Gastroesophageal sphincter (tissue), 4 donors: ENCODE measurements around the gene PAK1. TPM values are rescaled to one million over a fixed set of nuclear protein-coding genes. Genes with fewer than 3 reads are reported as not detected.

Experiments used
- ATAC-seq: fragments of 150-250 bp; one replicate; pipeline ENCODE4 v1.9.1; 2016; ENCODE audit warnings: mild to moderate bottlenecking, moderate library complexity
- H3K27ac ChIP-seq, 4 donors: fragments of 200-600 bp; sonication (generic) in 3 of 4; 1 replicate in 3 of 4; 2 replicates in 1 of 4; pipeline ENCODE4 v1.5.1; 2016 to 2019
- H3K27me3 ChIP-seq: fragments of 200-600 bp; sonication (generic); one replicate; pipeline ENCODE4 v1.5.1; 2019
- H3K36me3 ChIP-seq, 2 donors: fragments of 200-600 bp; sonication (generic); one replicate each; pipeline ENCODE4 v1.5.1; 2019; ENCODE audit warnings: control low read depth in 1 of 2
- H3K4me1 ChIP-seq, 3 donors: fragments of 200-600 bp; sonication (generic); 1 replicate in 2 of 3; 2 replicates in 1 of 3; pipeline ENCODE4 v1.5.1; 2016 to 2019; ENCODE audit warnings: control low read depth in 2 of 3
- H3K4me3 ChIP-seq, 2 donors: fragments of 200-600 bp; sonication (generic); one replicate each; pipeline ENCODE4 v1.5.1; 2019; ENCODE audit warnings: mild to moderate bottlenecking in 1 of 2, moderate library complexity in 1 of 2
- H3K9me3 ChIP-seq, 3 donors: fragments of 200-600 bp; sonication (generic); one replicate each; pipeline ENCODE4 v1.5.1; 2017 to 2019; ENCODE audit warnings: control low read depth in 2 of 3
- EP300 ChIP-seq: sonication (generic); formaldehyde crosslinking; IDR thresholded peaks from one replicate; pipeline ENCODE4 v1.6.1; 2017; ENCODE audit warnings: antibody characterized with exemption, mild to moderate bottlenecking
- POLR2A ChIP-seq, 2 donors: fragments of 450-650 bp; IDR thresholded peaks; one replicate each; pipeline ENCODE4 v1.6.1; 2017; ENCODE audit warnings: antibody characterized with exemption in 2 of 2, mild to moderate bottlenecking in 2 of 2, moderate library complexity in 1 of 2
- POLR2AphosphoS5 ChIP-seq: sonication (generic); formaldehyde crosslinking; IDR thresholded peaks from one replicate; pipeline ENCODE4 v1.6.1; 2017; ENCODE audit warnings: antibody characterized with exemption
- WGBS, 2 donors: methylation state at CpG; one replicate each; pipeline ENCODE4 v1.1.5; 2018; ENCODE audit warnings: low coverage in 1 of 2; 5-methylcytosine and 5-hydroxymethylcytosine counted together
- total RNA-seq, 4 donors: library from RNA; depleted of rRNA; stranded (reverse); fragments of >200 nt; gene quantifications; one replicate each; pipeline ENCODE4 v1.1.0, GENCODE V29; 2016
- TF ChIP-seq, protein P1 (sequence below), 4 experiments: fragments of 200-600 bp in 2 of 4; fragments of 450-650 bp in 2 of 4; sonication (generic) in 1 of 4; IDR thresholded peaks; one replicate each; pipeline ENCODE4 v1.5.1; 2017 to 2019; ENCODE audit warnings: antibody characterized with exemption in 4 of 4, mild to moderate bottlenecking in 2 of 4, moderate library complexity in 2 of 4

The PAK1 gene
- total RNA-seq, 4 donors from 2014 or later: 29.8 to 48.1 (median 40.2) TPM

DNA sequence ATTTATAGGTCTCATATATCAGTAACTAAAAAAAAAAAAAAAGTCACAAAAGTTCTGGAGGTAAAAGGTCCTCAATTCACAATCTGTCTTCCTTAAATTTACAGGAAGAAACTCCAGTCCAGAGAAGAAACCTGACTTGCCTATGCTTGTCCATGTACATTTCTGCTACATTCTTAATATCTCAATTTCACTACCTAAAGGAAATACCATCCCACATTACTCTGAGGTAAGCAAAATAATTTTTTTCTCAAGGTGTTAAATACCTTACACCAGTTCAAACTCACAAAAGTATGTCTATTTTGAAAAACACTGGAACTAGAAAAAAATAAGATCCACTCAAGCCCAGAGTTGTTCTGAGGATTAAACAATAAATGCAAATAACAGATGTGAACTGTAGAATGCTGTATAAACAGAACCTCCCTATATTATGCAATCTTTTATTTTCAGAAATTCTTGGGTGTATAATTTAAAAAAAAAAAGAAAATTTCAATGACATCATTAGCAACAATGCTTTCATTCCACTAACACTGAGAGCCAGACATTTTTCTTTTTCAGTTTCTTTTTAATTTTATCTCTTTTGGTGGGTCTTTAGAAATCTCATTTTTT lies 122.5 kb downstream of the PAK1 start:
- H3K9me3 ChIP-seq: no peaks in the 10 kb centered on the region
- TF ChIP-seq POLR2AphosphoS5: no peak
- no peak for TF ChIP-seq EP300
- no peak for TF ChIP-seq POLR2A (IDR thresholded peaks at IDR 0.05)
- TF ChIP-seq, protein P1, sequence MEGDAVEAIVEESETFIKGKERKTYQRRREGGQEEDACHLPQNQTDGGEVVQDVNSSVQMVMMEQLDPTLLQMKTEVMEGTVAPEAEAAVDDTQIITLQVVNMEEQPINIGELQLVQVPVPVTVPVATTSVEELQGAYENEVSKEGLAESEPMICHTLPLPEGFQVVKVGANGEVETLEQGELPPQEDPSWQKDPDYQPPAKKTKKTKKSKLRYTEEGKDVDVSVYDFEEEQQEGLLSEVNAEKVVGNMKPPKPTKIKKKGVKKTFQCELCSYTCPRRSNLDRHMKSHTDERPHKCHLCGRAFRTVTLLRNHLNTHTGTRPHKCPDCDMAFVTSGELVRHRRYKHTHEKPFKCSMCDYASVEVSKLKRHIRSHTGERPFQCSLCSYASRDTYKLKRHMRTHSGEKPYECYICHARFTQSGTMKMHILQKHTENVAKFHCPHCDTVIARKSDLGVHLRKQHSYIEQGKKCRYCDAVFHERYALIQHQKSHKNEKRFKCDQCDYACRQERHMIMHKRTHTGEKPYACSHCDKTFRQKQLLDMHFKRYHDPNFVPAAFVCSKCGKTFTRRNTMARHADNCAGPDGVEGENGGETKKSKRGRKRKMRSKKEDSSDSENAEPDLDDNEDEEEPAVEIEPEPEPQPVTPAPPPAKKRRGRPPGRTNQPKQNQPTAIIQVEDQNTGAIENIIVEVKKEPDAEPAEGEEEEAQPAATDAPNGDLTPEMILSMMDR (IDR thresholded peaks at IDR 0.05): no peak
- H3K4me3 ChIP-seq: no peak overlapping the region
- peaks cover 9 to 39% (median 10%) of the 10 kb centered on the region in 3 donors for H3K4me1 ChIP-seq
- no peak for ATAC-seq
- peaks cover 0 to 24% of the 10 kb centered on the region in 2 donors for H3K36me3 ChIP-seq
- no peak overlapping the region for H3K27ac ChIP-seq
- H3K27me3 ChIP-seq: no peaks in the 10 kb centered on the region

DNA sequence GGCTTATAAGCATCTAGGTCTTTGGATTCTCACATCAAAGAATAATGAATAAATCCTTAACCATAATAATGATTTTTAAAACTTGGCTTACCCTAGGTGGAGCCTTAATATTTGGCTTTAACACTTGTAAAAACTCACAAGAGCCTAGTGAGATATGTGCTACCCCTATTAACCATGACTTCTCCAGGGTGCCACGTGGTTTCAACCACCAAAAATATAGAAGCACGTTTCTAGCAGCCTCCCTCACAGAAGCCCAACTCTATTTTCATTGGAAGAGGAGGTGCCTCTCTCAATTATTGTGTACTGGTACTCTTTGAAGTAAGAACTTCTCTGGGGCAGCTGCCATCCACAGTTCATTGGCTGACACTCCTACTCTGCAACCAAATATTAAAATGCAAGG lies 125.9 kb downstream of the PAK1 start:
- H3K4me3 ChIP-seq: no peak overlapping the region
- no peaks in the 10 kb centered on the region for H3K9me3 ChIP-seq
- peaks cover 2 to 26% (median 6%) of the 10 kb centered on the region in 3 donors for H3K4me1 ChIP-seq
- H3K27ac ChIP-seq: no peak overlapping the region
- H3K27me3 ChIP-seq: no peaks in the 10 kb centered on the region
- H3K36me3 ChIP-seq: peaks cover 0 to 34% of the 10 kb centered on the region in 2 donors
- ATAC-seq: no peak
- WGBS, 2 donors: 90 to 96% methylated on average over 2 of the region's 2 CpGs
- no peak for TF ChIP-seq POLR2A (IDR thresholded peaks at IDR 0.05)
- TF ChIP-seq, protein P1 (IDR thresholded peaks at IDR 0.05): no peak
- no peak for TF ChIP-seq POLR2AphosphoS5
- TF ChIP-seq EP300: no peak

DNA sequence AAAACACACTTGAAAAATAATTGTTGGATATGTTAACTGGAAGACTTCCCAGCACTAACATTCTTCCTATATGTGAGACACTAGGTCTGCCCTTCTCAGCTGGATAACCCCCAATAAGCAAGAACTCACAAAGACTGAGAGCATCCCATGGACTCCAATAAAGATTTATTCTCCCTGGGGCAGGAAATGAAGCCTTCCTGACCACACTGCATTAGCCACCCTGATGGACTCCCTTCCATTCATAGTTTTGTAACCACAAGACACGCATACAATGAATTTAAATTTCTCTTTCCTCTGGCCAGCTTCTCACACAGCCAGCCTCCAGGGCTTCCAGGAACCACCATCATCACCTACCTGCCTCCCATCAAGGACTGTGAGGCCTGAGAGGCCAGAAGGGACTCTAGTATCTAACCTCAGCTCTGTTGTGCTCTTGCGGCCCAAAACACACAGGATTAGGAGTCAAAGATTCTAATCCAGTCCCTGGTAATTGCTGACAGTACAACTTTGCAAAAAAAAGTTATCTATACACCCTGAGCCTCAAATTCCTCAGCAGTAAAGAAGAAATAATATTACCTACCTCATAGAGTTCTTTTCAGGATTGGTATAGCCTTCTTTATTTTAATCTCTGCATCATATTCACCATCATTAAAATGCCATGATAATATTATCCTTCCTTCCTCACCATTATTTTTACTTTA lies 126.8 kb downstream of the PAK1 start:
- TF ChIP-seq POLR2AphosphoS5 (no peak), EP300 (no peak), POLR2A (IDR thresholded peaks at IDR 0.05) (no peak)
- TF ChIP-seq, protein P1 (IDR thresholded peaks at IDR 0.05): no peak
- no peaks in the 10 kb centered on the region for H3K9me3 ChIP-seq
- 90 to 92% methylated on average over 1 to 2 of the region's 2 CpGs for WGBS, 2 donors
- H3K27ac ChIP-seq: no peak overlapping the region
- no peak overlapping the region for H3K4me3 ChIP-seq
- peaks cover 0 to 41% of the 10 kb centered on the region in 2 donors for H3K36me3 ChIP-seq
- ATAC-seq: no peak
- peaks cover 0 to 18% (median 3%) of the 10 kb centered on the region in 3 donors for H3K4me1 ChIP-seq
- H3K27me3 ChIP-seq: no peaks in the 10 kb centered on the region

DNA sequence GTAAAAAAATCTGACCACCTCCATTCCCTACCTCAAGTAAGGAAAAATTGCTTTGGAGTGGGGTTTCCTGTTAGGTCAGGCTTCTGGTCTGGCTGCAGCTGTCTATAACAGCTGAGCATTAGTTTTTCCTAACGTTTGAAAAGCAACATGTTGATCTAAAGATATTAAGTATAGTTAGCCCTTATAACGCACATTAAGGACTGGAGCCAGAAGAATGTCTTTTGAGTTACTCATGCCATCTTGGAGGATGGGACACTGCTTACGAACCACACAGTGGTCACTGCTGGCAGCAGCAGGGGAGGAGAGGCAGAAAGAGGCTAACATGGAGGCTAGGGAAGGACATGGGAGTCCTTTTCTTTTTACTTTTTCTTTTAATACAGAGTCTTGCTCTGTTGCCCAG lies 128.3 kb downstream of the PAK1 start:
- no peak overlapping the region for H3K4me3 ChIP-seq
- H3K4me1 ChIP-seq: peaks cover 0 to 4% (median 0%) of the 10 kb centered on the region in 3 donors
- peaks cover 0 to 55% of the 10 kb centered on the region in 2 donors for H3K36me3 ChIP-seq
- 72% methylated on average over 3 of the region's 3 CpGs; no CpG with 5 or more reads in 1 of the 2 donors for WGBS, 2 donors
- no peak overlapping the region for H3K27ac ChIP-seq
- no peaks in the 10 kb centered on the region for H3K9me3 ChIP-seq
- ATAC-seq: no peak
- H3K27me3 ChIP-seq: no peaks in the 10 kb centered on the region
- no peak for TF ChIP-seq EP300
- no peak for TF ChIP-seq POLR2AphosphoS5
- no peak for TF ChIP-seq POLR2A (IDR thresholded peaks at IDR 0.05)
- TF ChIP-seq, protein P1 (IDR thresholded peaks at IDR 0.05): no peak

DNA sequence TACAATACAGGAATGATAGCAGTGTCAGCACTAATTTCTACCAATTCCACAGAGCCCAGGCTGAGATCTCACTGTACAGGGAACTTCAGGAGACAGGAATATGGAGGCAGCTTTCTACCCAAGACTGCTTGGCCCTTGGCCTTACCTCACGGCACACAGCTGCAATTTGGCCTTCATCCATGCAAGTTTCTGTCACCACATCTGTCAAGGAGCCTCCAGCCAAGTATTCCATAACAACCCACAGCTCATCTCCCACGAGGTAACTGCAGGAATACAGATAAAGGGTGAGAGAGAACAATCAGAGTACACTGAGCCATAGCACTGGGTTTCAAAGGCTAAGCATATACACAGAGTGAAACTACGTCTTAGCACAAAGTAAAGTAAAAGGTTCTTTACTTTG lies 133.4 kb downstream of the PAK1 start:
- no peak for TF ChIP-seq EP300
- TF ChIP-seq, protein P1 (IDR thresholded peaks at IDR 0.05): no peak
- no peak for TF ChIP-seq POLR2A (IDR thresholded peaks at IDR 0.05)
- no peak for TF ChIP-seq POLR2AphosphoS5
- Histone ChIP-seq H3K4me3 (no peak overlapping the region), H3K9me3 (no peaks in the 10 kb centered on the region), H3K27ac (no peak overlapping the region), H3K27me3 (no peaks in the 10 kb centered on the region), H3K36me3 (peaks cover 2 to 69% of the 10 kb centered on the region in 2 donors), H3K4me1 (no peaks in the 10 kb centered on the region)
- 46 to 51% methylated on average over 3 of the region's 3 CpGs for WGBS, 2 donors
- no peak for ATAC-seq
